Measurements from ENCODE around the gene PITX2. TPM values are rescaled to one million over a fixed set of nuclear protein-coding genes. Genes with fewer than 3 reads are reported as not detected.
A peak's percentile ranks its signal among the peaks of the same experiment; 100 is the strongest.

The PITX2 gene
- polyA plus RNA-seq, 3 donors = not detected

DNA sequence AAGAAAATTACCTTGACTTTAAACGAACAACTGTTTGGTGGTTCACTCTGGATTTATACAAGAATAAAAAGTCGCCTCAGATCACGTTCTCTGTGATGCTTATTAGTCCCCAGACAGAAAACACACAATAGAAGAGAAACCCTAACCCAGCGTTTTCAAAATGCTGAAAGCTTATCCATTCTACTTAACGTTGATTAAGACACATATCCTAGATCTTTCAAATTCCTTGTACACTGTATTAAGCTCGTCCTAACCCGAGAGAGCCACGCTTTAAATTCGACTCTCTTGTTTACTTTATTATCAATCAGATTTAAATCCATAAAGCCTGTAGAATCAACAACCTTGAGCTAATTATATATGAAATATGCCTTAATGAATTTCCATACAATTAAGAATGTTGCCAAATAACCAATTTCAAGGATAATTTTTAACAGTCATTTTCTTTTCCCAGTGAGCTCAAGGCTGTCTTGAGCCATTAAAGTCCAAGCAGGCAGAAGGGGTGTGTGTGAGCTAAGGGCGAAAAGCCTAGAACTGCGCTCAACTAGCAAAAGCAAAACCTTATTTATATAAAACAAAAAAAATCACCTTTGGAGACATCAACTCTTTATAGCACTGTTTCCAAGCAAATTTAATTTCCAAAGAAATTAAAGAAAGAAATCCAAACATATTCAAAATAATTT, 981 bp upstream of the PITX2 start:
- Histone ChIP-seq H4K20me1 (ENCODE audit: insufficient read depth, low read length) (no peaks in the 10 kb centered on the region), H3K4me3 (replicated peaks in 1 of 3; ENCODE audit: low read depth in 2 of 3, low read length in 3 of 3) (no peak overlapping the region), H3K27me3 (ENCODE audit: control insufficient read depth in 2 of 2, insufficient read depth in 2 of 2, low read length in 2 of 2) (peaks cover 95 to 100% of the 10 kb centered on the region in 2 donors), H3K9me3 (replicated peaks in 1 of 2; ENCODE audit: control insufficient read depth in 1 of 2, insufficient read depth in 1 of 2, low read length in 2 of 2) (peaks cover 9 to 84% of the 10 kb centered on the region in 2 donors), H3K4me2 (replicated peaks; ENCODE audit: extremely low read depth, low read length, poor library complexity, severe bottlenecking) (no peak overlapping the region), H3K79me2 (ENCODE audit: insufficient read depth, low read length) (no peaks in the 10 kb centered on the region), H2AFZ (ENCODE audit: insufficient read depth, low read depth, low read length, poor library complexity, severe bottlenecking) (no peak overlapping the region), H3K9ac (ENCODE audit: insufficient read depth, low read length, poor library complexity, severe bottlenecking) (no peak overlapping the region), H3K4me1 (ENCODE audit: control insufficient read depth in 1 of 2, insufficient read depth in 2 of 2, low read length in 2 of 2) (peaks cover 20 to 25% of the 10 kb centered on the region in 2 donors), H3K27ac (ENCODE audit: low read depth in 1 of 2, low read length in 2 of 2) (no peak overlapping the region), H3K36me3 (replicated peaks in 1 of 2; ENCODE audit: control insufficient read depth in 1 of 2, insufficient read depth in 2 of 2, low read length in 2 of 2) (no peaks in the 10 kb centered on the region)
- no peak overlapping the region for H3K27ac Mint-ChIP-seq
- TF ChIP-seq, protein P1, sequence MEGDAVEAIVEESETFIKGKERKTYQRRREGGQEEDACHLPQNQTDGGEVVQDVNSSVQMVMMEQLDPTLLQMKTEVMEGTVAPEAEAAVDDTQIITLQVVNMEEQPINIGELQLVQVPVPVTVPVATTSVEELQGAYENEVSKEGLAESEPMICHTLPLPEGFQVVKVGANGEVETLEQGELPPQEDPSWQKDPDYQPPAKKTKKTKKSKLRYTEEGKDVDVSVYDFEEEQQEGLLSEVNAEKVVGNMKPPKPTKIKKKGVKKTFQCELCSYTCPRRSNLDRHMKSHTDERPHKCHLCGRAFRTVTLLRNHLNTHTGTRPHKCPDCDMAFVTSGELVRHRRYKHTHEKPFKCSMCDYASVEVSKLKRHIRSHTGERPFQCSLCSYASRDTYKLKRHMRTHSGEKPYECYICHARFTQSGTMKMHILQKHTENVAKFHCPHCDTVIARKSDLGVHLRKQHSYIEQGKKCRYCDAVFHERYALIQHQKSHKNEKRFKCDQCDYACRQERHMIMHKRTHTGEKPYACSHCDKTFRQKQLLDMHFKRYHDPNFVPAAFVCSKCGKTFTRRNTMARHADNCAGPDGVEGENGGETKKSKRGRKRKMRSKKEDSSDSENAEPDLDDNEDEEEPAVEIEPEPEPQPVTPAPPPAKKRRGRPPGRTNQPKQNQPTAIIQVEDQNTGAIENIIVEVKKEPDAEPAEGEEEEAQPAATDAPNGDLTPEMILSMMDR (IDR thresholded peaks at IDR 0.05) = no peak
- intact Hi-C loops (cut with micrococcal nuclease) = no loop called here
- peak overlapping the region in 1 of 2 donors; percentile 87 for H3K4me3 Mint-ChIP-seq
- peaks cover 35% of the 10 kb centered on the region for H3K4me1 Mint-ChIP-seq
- 0% methylated on average over 2 of the region's 11 CpGs for WGBS (ENCODE audit: insufficient coverage)
- peaks cover 99 to 100% (median 100%) of the 10 kb centered on the region in 3 donors for H3K27me3 Mint-ChIP-seq (ENCODE audit: low read depth in 3 of 3)
- DNase-seq = no peak
- H3K9me3 Mint-ChIP-seq = peaks cover 0 to 45% (median 24%) of the 10 kb centered on the region in 7 donors
- peaks cover 2 to 14% of the 10 kb centered on the region in 2 donors for H3K36me3 Mint-ChIP-seq

- Histone ChIP-seq H3K27me3 (ENCODE audit: control insufficient read depth in 2 of 2, insufficient read depth in 2 of 2, low read length in 2 of 2) (peaks cover 95 to 100% of the 10 kb centered on the region in 2 donors), H3K9me3 (replicated peaks in 1 of 2; ENCODE audit: control insufficient read depth in 1 of 2, insufficient read depth in 1 of 2, low read length in 2 of 2) (peaks cover 15 to 82% of the 10 kb centered on the region in 2 donors), H2AFZ (ENCODE audit: insufficient read depth, low read depth, low read length, poor library complexity, severe bottlenecking) (peak overlapping the region; percentile 8), H3K27ac (ENCODE audit: low read depth in 1 of 2, low read length in 2 of 2) (no peak overlapping the region), H3K4me1 (ENCODE audit: control insufficient read depth in 1 of 2, insufficient read depth in 2 of 2, low read length in 2 of 2) (peaks cover 20 to 25% of the 10 kb centered on the region in 2 donors), H3K4me2 (replicated peaks; ENCODE audit: extremely low read depth, low read length, poor library complexity, severe bottlenecking) (peak overlapping the region; percentile 60), H3K9ac (ENCODE audit: insufficient read depth, low read length, poor library complexity, severe bottlenecking) (no peak overlapping the region), H3K36me3 (replicated peaks in 1 of 2; ENCODE audit: control insufficient read depth in 1 of 2, insufficient read depth in 2 of 2, low read length in 2 of 2) (no peaks in the 10 kb centered on the region), H3K4me3 (replicated peaks in 1 of 3; ENCODE audit: low read depth in 2 of 3, low read length in 3 of 3) (peak overlapping the region in 1 of 3 experiments; percentile 56), H3K79me2 (ENCODE audit: insufficient read depth, low read length) (no peaks in the 10 kb centered on the region), H4K20me1 (ENCODE audit: insufficient read depth, low read length) (no peaks in the 10 kb centered on the region)
- peaks cover 98 to 99% (median 98%) of the 10 kb centered on the region in 3 donors for H3K27me3 Mint-ChIP-seq (ENCODE audit: low read depth in 3 of 3)
- no peak for DNase-seq
- WGBS (ENCODE audit: insufficient coverage) = 6% methylated on average over 68 of the region's 73 CpGs
- intact Hi-C loops (cut with micrococcal nuclease) = no loop called here
- no peak overlapping the region for H3K27ac Mint-ChIP-seq
- H3K36me3 Mint-ChIP-seq = peaks cover 7 to 14% of the 10 kb centered on the region in 2 donors
- peaks cover 0 to 50% (median 30%) of the 10 kb centered on the region in 7 donors for H3K9me3 Mint-ChIP-seq
- H3K4me1 Mint-ChIP-seq = peaks cover 41% of the 10 kb centered on the region
- peak overlapping the region; percentile 65 to 87 for H3K4me3 Mint-ChIP-seq
- TF ChIP-seq, protein P1 (IDR thresholded peaks at IDR 0.05) = no peak
Measured at GRCh38 chr4:110621839-110622751, 782 bp downstream of the PITX2 start.

Measured in CD14-positive monocyte (primary cell).